HG03460 (cell line): Measurements from ENCODE around the gene FANCM.

Experiments used
- ATAC-seq: cut with Tn5 transposase; IDR thresholded peaks from one replicate; pipeline ENCODE4 v1.9.1; 2021; ENCODE audit not compliant: unreplicated experiment

Gene FANCM

GRCh38 chr14:45227566-45227965 lies 91.8 kb downstream of the FANCM start:
- no peak for ATAC-seq

GRCh38 chr14:45238988-45239387 lies 103.3 kb downstream of the FANCM start:
- no peak for ATAC-seq

- no peak for ATAC-seq
These were observed 107.0 kb downstream of the FANCM start for GRCh38 chr14:45242706-45243105.

- no peak for ATAC-seq
These were observed 110.4 kb downstream of the FANCM start for GRCh38 chr14:45246151-45246550.

- ATAC-seq: no peak
These were observed 111.0 kb downstream of the FANCM start for GRCh38 chr14:45246691-45247090.

GRCh38 chr14:45247427-45247826 lies 111.7 kb downstream of the FANCM start:
- ATAC-seq: no peak

GRCh38 chr14:45249856-45250575 lies 114.3 kb downstream of the FANCM start:
- ATAC-seq: no peak
